Neural crest cell (in vitro differentiated cells): ENCODE results near the gene MEGF6. TPM values are rescaled to one million over a fixed set of nuclear protein-coding genes. Genes with fewer than 3 reads are reported as not detected.

ENCODE experiments used
- DNase-seq: peaks from one replicate; pipeline ENCODE4 v3.0.0; 2021; ENCODE audit warnings: low read depth, mixed read lengths, low spot score
- H3K27ac Mint-ChIP-seq: one replicate; pipeline ENCODE4 v1.8.0; 2021; ENCODE audit warnings: mild to moderate bottlenecking, mixed read lengths; ENCODE audit not compliant: unreplicated experiment
- H3K27me3 Mint-ChIP-seq: 2 replicates; pipeline ENCODE4 v1.8.0; 2021; ENCODE audit warnings: low read depth, mild to moderate bottlenecking, mixed read lengths
- H3K36me3 Mint-ChIP-seq: 2 replicates; pipeline ENCODE4 v1.8.0; 2021; ENCODE audit warnings: low read depth, mild to moderate bottlenecking, mixed read lengths
- H3K4me1 Mint-ChIP-seq: 2 replicates; pipeline ENCODE4 v1.8.0; 2021; ENCODE audit warnings: mixed read lengths
- H3K4me3 Mint-ChIP-seq: one replicate; pipeline ENCODE4 v1.8.0; 2021; ENCODE audit warnings: mild to moderate bottlenecking, mixed read lengths
- H3K9me3 Mint-ChIP-seq: 2 replicates; pipeline ENCODE4 v1.8.0; 2021; ENCODE audit warnings: mixed read lengths
- CTCF ChIP-seq: fragments of 200-600 bp; sonication (generic); conservative IDR thresholded peaks from 2 replicates; pipeline ENCODE4 v1.5.0; 2021; ENCODE audit warnings: antibody characterized with exemption, mild to moderate bottlenecking
- total RNA-seq: library from RNA; stranded (reverse); gene quantifications from 2 replicates; pipeline ENCODE4 v1.2.1, GENCODE V29; 2021

Gene MEGF6
- total RNA-seq, 1 donor from 2014 or later = 36.7 TPM

DNA sequence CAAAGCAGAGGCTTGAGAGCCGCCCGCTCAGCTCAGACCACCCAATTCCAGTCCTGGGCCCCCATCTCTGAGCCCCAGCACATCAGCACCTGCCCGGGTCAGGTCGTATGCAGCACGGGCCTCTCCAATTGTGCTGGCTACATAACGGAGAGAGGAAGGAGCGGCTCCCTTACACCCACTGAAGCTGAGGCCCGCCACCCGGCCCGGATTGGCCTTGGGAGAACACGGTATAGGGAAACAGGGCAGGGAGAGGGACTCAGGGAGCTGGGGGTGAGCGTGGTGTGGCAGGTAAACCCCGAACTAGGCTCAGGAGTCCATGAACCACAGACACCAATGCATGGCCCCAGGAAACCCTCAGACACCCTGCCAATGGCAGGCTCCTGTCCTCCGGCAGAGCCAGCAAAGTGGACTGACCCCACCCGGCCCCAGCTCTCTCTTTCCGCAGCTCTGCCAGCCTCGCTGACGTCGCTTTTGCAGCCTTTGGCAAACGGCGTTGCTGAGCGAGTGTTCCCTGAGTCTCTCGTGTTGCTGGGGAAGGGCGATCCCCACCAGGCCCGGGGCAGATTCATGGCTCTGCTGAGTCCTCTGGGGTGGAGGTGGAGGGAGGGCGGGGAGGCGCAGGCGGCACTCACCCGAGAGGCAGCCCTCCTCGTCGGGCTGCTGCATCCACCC is 16.5 kb downstream of the MEGF6 start:
- Mint-ChIP-seq H3K4me1 (peaks cover 34% of the 10 kb centered on the region), H3K27ac (no peak overlapping the region), H3K36me3 (no peaks in the 10 kb centered on the region), H3K9me3 (no peaks in the 10 kb centered on the region), H3K4me3 (no peak overlapping the region), H3K27me3 (no peaks in the 10 kb centered on the region)
- DNase-seq = no peak
- no peak for TF ChIP-seq CTCF

- Mint-ChIP-seq H3K4me3 (no peak overlapping the region), H3K4me1 (peaks cover 37% of the 10 kb centered on the region), H3K9me3 (no peaks in the 10 kb centered on the region), H3K27ac (peak overlapping the region; percentile 62), H3K36me3 (no peaks in the 10 kb centered on the region), H3K27me3 (no peaks in the 10 kb centered on the region)
- no peak for TF ChIP-seq CTCF
- DNase-seq = no peak
These were observed 17.6 kb downstream of the MEGF6 start for GRCh38 chr1:3593745-3594144.

GRCh38 chr1:3593334-3593733 is 18.0 kb downstream of the MEGF6 start:
- no peak overlapping the region for H3K4me3 Mint-ChIP-seq
- no peak for DNase-seq
- TF ChIP-seq CTCF = no peak

DNA sequence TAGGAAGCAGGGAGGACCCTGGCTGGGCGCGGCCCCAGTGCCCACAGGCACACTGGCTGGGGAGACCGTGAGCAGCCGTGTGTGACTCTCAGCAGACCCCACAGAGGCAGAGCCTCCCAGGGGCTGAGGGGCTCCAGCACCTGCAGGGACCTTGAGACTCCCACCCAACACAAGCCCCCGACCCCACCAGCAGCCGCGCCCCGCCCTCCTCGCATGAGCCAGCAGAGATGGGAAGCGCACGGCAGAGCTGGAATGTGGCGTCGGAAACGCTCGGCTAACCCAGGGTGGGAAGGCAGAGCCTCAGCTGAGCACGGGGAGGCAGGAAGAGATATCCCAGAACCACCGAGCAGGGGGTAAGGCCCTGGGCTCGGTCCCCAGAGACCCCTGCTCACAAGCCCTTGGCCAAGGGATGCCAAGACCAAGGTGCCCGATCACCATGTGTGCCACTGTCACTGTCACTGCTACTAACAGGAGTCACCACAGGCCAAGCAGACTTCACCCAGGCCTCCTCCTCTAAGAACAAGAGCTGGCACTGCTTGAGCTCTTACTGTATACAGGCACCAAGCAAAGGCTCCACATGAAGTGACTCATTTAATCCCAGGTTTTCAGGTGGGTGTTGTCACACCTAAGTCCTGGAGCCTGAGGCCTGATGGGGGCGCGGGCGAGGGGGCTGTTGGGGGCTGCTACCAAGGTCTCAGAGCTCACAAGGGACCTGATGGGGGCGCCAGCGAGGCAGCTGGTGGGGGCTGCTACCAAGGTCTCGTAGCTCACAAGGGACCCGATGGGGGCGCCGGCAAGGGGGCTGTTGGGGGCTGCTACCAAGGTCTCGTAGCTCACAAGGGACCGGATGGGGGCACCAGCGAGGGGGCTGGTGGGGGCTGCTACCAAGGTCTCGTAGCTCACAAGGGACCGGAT is 20.1 kb downstream of the MEGF6 start:
- peak overlapping the region; percentile 47 for H3K4me3 Mint-ChIP-seq

More at GRCh38 chr1:3593334-3593733, 18.0 kb downstream of the MEGF6 start:
- H3K36me3 Mint-ChIP-seq = no peaks in the 10 kb centered on the region
- H3K9me3 Mint-ChIP-seq = no peaks in the 10 kb centered on the region
- peaks cover 35% of the 10 kb centered on the region for H3K4me1 Mint-ChIP-seq
- H3K27me3 Mint-ChIP-seq = no peaks in the 10 kb centered on the region
- no peak overlapping the region for H3K27ac Mint-ChIP-seq

More for the DNA sequence above, 20.1 kb downstream of the MEGF6 start:
- DNase-seq = no peak
- no peak for TF ChIP-seq CTCF
- Mint-ChIP-seq H3K27me3 (no peaks in the 10 kb centered on the region), H3K4me1 (peaks cover 28% of the 10 kb centered on the region), H3K36me3 (no peaks in the 10 kb centered on the region), H3K9me3 (no peaks in the 10 kb centered on the region), H3K27ac (no peak overlapping the region)
